Measurements from ENCODE around the gene SPRING1. TPM values are rescaled to one million over a fixed set of nuclear protein-coding genes. Genes with fewer than 3 reads are reported as not detected.

The SPRING1 gene
- total RNA-seq, result 10 to 100 TPM; 10.5 to 18.0 (median 13.7) TPM
- 10 to 100 TPM; 16.2 to 38.6 (median 35.4) TPM for polyA plus RNA-seq

DNA sequence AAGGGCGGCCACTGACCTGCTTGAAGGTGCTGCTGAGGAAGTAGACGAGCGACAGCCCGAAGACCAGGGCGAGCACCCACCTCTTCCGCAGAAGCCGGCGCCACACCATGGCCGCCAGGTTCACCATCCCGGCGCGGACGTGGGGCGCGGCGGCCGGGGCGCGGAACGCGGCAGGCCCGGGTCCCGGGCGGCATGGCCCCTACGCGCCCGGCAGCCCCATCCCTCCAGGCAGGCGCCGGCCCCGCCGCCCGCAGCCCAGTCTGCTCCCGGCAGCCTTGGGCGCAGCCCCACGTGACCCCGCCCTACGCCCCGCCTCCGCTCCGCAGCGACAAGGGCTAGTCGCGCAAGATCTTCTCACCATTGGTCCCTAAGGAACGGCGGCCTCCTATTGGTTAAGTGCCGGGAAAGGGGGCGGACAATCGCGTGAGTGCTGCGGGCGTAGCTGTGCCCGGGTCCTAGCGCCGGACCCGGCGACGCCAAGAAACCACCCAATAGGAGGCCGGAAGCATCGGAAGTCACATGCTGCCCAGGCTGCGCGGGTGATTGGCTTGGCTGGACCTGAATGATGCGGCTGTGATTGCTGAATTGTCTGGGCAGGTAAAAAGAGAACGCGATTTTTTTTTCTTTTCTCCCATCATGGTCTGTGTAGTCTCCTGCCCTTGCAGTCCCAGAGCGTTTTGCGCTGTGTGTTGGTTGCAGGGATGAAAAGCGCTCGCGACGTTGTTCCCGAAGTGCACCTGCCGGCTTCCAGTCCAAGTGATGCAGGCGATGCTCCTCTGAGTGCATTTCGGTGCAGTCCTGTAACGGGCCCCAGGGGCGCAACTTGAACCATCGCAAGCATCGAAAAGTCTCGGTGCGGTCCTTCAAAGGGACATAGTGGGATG lies at the start of gene SPRING1, which contains the start of gene RNFT2:
Gene SPRING1 (minus strand): TSS at position 296 of the 884 bp plus-strand sequence. CDS start 169 bp downstream, at position 127.
Gene RNFT2 (plus strand): TSS at position 542 of the 884 bp plus-strand sequence. CDS start 2,183 bp downstream, outside the sequence.
- peak within 1 kb of the TSS; percentile 65 to 85 (median 78) for H3K27ac ChIP-seq
- intact Hi-C loops (cut with DNase I), result loop anchor here (1.0 kb wide), 1 partner anchor 81 kb away; no protein-coding TSS in a partner anchor

GRCh38 chr12:116784238-116784612 lies 46.4 kb upstream of the SPRING1 start:
- WGBS, 2 donors, result 96% methylated on average over 7 of the region's 7 CpGs
- DNase-seq, result no peak
- intact Hi-C loops (cut with DNase I), result no loop called here
- Histone ChIP-seq H3K9me3 (no peaks in the 10 kb centered on the region), H3K4me1 (no peaks in the 10 kb centered on the region), H3K36me3 (no peaks in the 10 kb centered on the region), H3K4me3 (no peak overlapping the region), H3K27me3 (no peaks in the 10 kb centered on the region), H3K27ac (no peak overlapping the region)
- TF ChIP-seq CTCF (IDR thresholded peaks at IDR 0.05) (no peak), POLR2AphosphoS5 (IDR thresholded peaks at IDR 0.05) (no peak), POLR2A (IDR thresholded peaks at IDR 0.05) (no peak), EP300 (IDR thresholded peaks at IDR 0.05) (no peak)

More for the DNA sequence above, at the start of gene SPRING1, which contains the start of gene RNFT2:
- DNase-seq, result peak; percentile 100
- Histone ChIP-seq H3K4me3 (peak within 1 kb of the TSS; percentile 66 to 92 (median 88)), H3K36me3 (peaks cover 0 to 20% (median 0%) of the 10 kb centered on the region in 4 donors), H3K4me1 (peaks cover 0 to 16% (median 11%) of the 10 kb centered on the region in 4 donors), H3K27me3 (no peaks in the 10 kb centered on the region), H3K9me3 (no peaks in the 10 kb centered on the region)
- WGBS, 2 donors, result 0% methylated on average over 80 of the region's 80 CpGs
- TF ChIP-seq POLR2A (IDR thresholded peaks at IDR 0.05) (no peak), CTCF (IDR thresholded peaks at IDR 0.05) (no peak), EP300 (IDR thresholded peaks at IDR 0.05) (no peak), POLR2AphosphoS5 (IDR thresholded peaks at IDR 0.05) (peak; percentile 47 to 90 (median 82))

DNA sequence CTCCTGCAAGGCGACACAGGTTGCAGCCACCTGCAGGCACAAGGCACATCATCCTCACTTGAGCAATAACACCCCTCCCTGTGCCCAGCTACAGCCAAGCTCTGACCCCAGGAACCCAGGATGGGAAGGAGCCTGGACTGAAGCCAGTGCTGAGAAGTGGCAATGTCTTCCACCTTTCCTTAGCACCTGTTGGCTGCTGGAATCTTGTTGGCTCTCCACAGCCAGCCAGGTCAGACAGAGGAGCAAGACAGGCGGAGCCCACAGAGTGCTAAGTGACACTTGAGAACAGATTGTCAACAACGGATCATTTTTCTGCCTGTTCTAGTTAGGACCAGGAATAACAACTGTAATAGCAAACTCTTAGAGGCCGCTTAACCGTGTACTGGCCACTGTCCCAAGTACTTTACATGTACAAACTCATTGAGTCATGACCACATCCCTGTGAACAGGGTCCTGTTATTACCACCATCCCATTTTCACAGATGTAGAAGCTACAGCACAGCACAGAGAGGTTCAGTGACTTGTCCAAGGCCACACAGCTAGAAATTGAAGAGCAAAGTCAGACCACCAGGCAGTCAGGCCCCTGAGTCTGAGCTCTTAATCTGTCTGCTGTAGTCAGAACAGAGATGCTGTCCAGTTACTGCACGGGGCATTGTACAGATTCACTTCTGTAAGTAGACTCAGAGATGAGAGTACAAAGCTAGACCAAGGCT lies 45.8 kb upstream of the SPRING1 start:
- intact Hi-C loops (cut with DNase I), result no loop called here
- Histone ChIP-seq H3K4me3 (no peak overlapping the region), H3K27ac (no peak overlapping the region), H3K9me3 (no peaks in the 10 kb centered on the region), H3K27me3 (no peaks in the 10 kb centered on the region), H3K4me1 (no peaks in the 10 kb centered on the region), H3K36me3 (no peaks in the 10 kb centered on the region)
- WGBS, 2 donors, result 87 to 94% methylated on average over 6 of the region's 6 CpGs
- no peak for DNase-seq
- no peak for TF ChIP-seq POLR2AphosphoS5 (IDR thresholded peaks at IDR 0.05)
- no peak for TF ChIP-seq CTCF (IDR thresholded peaks at IDR 0.05)
- no peak for TF ChIP-seq EP300 (IDR thresholded peaks at IDR 0.05)
- TF ChIP-seq POLR2A (IDR thresholded peaks at IDR 0.05), result no peak

DNA sequence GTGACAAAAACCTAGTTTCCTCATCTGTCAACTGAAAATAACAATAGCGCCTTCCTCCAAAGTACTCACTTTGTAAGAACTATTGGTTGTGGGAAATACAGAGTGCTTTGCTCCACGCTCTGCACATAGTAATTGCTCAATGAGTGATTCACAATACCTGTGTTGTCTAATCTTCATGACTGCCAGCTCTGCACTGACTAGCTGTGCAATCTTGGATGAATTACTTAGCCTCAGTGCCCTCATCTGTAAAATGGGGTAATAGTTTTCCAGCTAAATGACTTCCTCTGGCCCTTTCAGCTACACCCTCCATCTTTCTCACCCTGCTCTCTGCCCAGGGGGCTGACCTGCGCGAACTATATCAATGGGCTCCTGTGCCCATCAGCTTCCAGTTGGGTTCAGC lies 43.1 kb upstream of the SPRING1 start:
- H3K27ac ChIP-seq, result no peak overlapping the region
- no peaks in the 10 kb centered on the region for H3K36me3 ChIP-seq
- no peaks in the 10 kb centered on the region for H3K9me3 ChIP-seq
- H3K4me1 ChIP-seq, result no peaks in the 10 kb centered on the region
- no peaks in the 10 kb centered on the region for H3K27me3 ChIP-seq
- DNase-seq, result no peak
- 73 to 74% methylated on average over 4 of the region's 4 CpGs for WGBS, 2 donors
- TF ChIP-seq CTCF (IDR thresholded peaks at IDR 0.05), result no peak
- no peak for TF ChIP-seq EP300 (IDR thresholded peaks at IDR 0.05)
- no peak for TF ChIP-seq POLR2AphosphoS5 (IDR thresholded peaks at IDR 0.05)
- TF ChIP-seq POLR2A (IDR thresholded peaks at IDR 0.05), result no peak
- no peak overlapping the region for H3K4me3 ChIP-seq
- intact Hi-C loops (cut with DNase I), result no loop called here

Data from sigmoid colon (tissue), 7 donors.